Measurements from ENCODE around the gene LCNL1.

DNA sequence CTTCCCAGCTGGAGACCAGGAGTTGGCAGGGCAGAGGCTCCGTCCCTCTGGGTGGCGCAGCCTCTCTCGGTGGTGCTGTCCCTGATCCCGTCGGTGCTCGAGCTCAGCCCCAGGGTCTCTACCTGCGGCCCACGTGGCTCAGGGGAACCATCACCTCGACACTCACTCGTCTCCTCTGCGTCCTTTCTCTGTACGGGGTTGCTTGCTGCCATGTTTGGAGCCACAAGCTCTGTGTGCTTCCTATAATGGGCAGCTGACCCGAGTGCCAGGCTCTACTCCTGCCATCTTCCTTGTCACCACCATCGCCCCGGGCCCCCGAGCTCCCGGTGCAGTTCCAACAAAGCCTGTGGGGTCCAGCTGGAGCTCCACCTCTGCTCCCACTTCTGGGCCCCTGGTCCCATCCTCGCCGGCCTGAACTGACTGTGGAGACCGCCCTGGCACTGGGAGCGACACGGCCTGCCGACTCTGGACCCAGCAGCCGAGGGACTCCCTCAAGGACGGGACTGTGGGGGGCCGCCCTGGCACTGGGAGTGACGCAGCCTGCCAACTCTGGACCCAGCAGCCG is 43.3 kb upstream of the LCNL1 start:
- TF ChIP-seq EZH2phosphoT487 (IDR thresholded peaks at IDR 0.05; ENCODE audit: borderline replicate concordance) = no peak
- TF ChIP-seq, protein P1, sequence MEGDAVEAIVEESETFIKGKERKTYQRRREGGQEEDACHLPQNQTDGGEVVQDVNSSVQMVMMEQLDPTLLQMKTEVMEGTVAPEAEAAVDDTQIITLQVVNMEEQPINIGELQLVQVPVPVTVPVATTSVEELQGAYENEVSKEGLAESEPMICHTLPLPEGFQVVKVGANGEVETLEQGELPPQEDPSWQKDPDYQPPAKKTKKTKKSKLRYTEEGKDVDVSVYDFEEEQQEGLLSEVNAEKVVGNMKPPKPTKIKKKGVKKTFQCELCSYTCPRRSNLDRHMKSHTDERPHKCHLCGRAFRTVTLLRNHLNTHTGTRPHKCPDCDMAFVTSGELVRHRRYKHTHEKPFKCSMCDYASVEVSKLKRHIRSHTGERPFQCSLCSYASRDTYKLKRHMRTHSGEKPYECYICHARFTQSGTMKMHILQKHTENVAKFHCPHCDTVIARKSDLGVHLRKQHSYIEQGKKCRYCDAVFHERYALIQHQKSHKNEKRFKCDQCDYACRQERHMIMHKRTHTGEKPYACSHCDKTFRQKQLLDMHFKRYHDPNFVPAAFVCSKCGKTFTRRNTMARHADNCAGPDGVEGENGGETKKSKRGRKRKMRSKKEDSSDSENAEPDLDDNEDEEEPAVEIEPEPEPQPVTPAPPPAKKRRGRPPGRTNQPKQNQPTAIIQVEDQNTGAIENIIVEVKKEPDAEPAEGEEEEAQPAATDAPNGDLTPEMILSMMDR (conservative IDR thresholded peaks at IDR 0.05; ENCODE audit: low read length) = no peak

All from Loucy (cell line).